Right lobe of liver (tissue), 6 donors: ENCODE data around the gene AQP1. TPM values are rescaled to one million over a fixed set of nuclear protein-coding genes. Genes with fewer than 3 reads are reported as not detected.

Experiments
- ATAC-seq, 4 donors: fragments of 200-7000 bp; cut with Tn5 transposase; one replicate each; pipeline ENCODE4 v1.9.1; 2020; ENCODE audit warnings: mild to moderate bottlenecking in 4 of 4, moderate library complexity in 4 of 4
- DNase-seq, 3 donors: peaks; one replicate each; pipeline ENCODE4 v3.0.0-alpha.2; 2020
- H3K27ac ChIP-seq, 3 donors: fragments of 200-600 bp; one replicate each; pipeline ENCODE4 v1.8.0; 2022
- H3K27me3 ChIP-seq, 2 donors: fragments of 200-600 bp; one replicate each; pipeline ENCODE4 v1.8.0; 2022
- H3K36me3 ChIP-seq, 4 donors: fragments of 200-600 bp; sonication (generic) in 1 of 4; one replicate each; pipeline versions ENCODE4 v1.5.1 to v1.8.0; 2017 to 2022; ENCODE audit warnings: control low read depth in 1 of 4
- H3K4me1 ChIP-seq, 4 donors: fragments of 200-600 bp; sonication (generic) in 1 of 4; one replicate each; pipeline versions ENCODE4 v1.5.1 to v1.8.0; 2017 to 2022; ENCODE audit warnings: control low read depth in 1 of 4
- H3K4me3 ChIP-seq, 3 donors: fragments of 200-600 bp; one replicate each; pipeline ENCODE4 v1.8.0; 2022
- H3K9me3 ChIP-seq, 4 donors: fragments of 200-600 bp; sonication (generic) in 1 of 4; one replicate each; pipeline versions ENCODE4 v1.5.1 to v1.8.0; 2017 to 2022; ENCODE audit warnings: control low read depth in 1 of 4
- POLR2A ChIP-seq: fragments of 450-650 bp; IDR thresholded peaks from one replicate; pipeline ENCODE4 v1.6.1; 2017; ENCODE audit warnings: antibody characterized with exemption, mild to moderate bottlenecking
- WGBS: methylation state at CpG from one replicate; pipeline ENCODE4 v1.1.6; 2018; ENCODE audit warnings: low coverage, low lambda C conversion rate; ENCODE audit not compliant: insufficient coverage; ENCODE audit errors: missing lambda C conversion rate; 5-methylcytosine and 5-hydroxymethylcytosine counted together
- intact Hi-C, 2 donors: fragments of 100-400 bp; cut with DNase I; formaldehyde crosslinking; loops; one replicate each; pipeline versions ENCODE4 v1.11.2 to v1.14.1; 2022
- total RNA-seq, 6 experiments: library from RNA; depleted of rRNA in 2 of 6; stranded (reverse); fragments of >200 nt in 2 of 6; fragmentation: NEBNext Ultra II Directional in 3 of 6; extraction: Animal tissue kit (Norgen Biotek cat#: 25700) in 3 of 6; gene quantifications; one replicate each; pipeline versions ENCODE4 v1.1.0 to v1.2.4, GENCODE V29; 2016 to 2023
- TF ChIP-seq, protein P1 (sequence below), 4 donors: fragments of 200-600 bp in 3 of 4; fragments of 450-650 bp in 1 of 4; IDR thresholded peaks; one replicate each; pipeline versions ENCODE4 v1.5.1 to v1.8.0; 2016 to 2022; ENCODE audit warnings: antibody characterized with exemption in 4 of 4, mild to moderate bottlenecking in 2 of 4
- donor health status: DM: no; HTN: yes; CAD: no.
- donor health status: DM: no; HTN: no; CAD: no.
- donor health status: DM: no; HTN: no; CAD: no.
- donor health status: DM: no; HTN: yes; CAD: no.
- donor health status: DM: no; HTN: yes; CAD: no.

AQP1 gene
- total RNA-seq, 6 experiments from 2014 or later = 11.3 to 20.8 (median 14.8) TPM

DNA sequence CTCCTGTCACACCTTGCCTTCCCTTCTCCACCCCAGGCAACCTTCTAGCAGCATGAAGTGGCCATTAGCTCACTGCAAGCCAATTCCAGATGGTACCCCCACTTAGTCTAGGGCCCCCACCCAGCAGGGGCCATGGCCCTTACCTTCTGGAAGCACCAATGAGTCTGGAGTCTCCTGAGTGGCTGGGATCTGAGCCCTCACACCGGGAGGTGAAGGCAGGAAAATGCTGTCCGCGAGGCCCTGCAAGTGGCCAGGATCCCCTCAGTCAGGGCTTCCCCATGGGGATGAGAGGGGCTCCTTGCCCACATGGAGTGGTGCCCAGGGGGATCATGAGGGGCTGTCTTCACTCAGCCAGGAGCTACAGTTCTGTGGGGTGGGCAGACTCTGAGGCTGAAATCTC is 4.6 kb downstream of the AQP1 start:
- ATAC-seq (no peak), DNase-seq (no peak)
- Histone ChIP-seq H3K36me3 (no peaks in the 10 kb centered on the region), H3K9me3 (no peaks in the 10 kb centered on the region), H3K4me3 (no peak overlapping the region), H3K27ac (no peak overlapping the region), H3K4me1 (no peaks in the 10 kb centered on the region), H3K27me3 (no peaks in the 10 kb centered on the region)
- WGBS = no CpG with 5 or more reads among the region's 3 CpGs
- no peak for TF ChIP-seq POLR2A
- TF ChIP-seq, protein P1, sequence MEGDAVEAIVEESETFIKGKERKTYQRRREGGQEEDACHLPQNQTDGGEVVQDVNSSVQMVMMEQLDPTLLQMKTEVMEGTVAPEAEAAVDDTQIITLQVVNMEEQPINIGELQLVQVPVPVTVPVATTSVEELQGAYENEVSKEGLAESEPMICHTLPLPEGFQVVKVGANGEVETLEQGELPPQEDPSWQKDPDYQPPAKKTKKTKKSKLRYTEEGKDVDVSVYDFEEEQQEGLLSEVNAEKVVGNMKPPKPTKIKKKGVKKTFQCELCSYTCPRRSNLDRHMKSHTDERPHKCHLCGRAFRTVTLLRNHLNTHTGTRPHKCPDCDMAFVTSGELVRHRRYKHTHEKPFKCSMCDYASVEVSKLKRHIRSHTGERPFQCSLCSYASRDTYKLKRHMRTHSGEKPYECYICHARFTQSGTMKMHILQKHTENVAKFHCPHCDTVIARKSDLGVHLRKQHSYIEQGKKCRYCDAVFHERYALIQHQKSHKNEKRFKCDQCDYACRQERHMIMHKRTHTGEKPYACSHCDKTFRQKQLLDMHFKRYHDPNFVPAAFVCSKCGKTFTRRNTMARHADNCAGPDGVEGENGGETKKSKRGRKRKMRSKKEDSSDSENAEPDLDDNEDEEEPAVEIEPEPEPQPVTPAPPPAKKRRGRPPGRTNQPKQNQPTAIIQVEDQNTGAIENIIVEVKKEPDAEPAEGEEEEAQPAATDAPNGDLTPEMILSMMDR (IDR thresholded peaks at IDR 0.05) = no peak
- intact Hi-C loops = no loop called here

DNA sequence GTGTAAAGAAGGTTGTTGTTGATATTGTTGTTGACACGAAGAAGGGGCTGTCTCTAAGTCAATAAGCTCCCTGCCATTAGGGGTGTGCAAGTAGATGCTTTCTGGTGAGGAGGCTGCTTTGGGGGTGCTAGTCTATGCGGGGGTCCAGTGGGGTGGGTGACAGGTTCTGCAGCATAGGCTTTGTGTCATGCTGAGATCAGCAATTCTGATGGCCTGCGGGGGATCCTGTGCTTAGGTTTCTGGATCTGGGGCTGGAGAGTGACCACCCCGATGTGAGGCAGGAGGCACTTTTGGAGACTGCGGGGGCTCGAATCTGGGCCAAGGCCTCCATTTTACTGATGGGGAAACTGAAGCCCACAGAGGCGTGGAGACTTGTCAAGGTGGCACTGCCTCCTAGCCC is 5.1 kb downstream of the AQP1 start:
- TF ChIP-seq POLR2A = no peak
- TF ChIP-seq, protein P1 (IDR thresholded peaks at IDR 0.05) = no peak
- Histone ChIP-seq H3K27me3 (no peaks in the 10 kb centered on the region), H3K4me1 (no peaks in the 10 kb centered on the region), H3K36me3 (no peaks in the 10 kb centered on the region), H3K9me3 (no peaks in the 10 kb centered on the region), H3K4me3 (no peak overlapping the region), H3K27ac (no peak overlapping the region)
- 80% methylated on average over 1 of the region's 7 CpGs for WGBS
- ATAC-seq (no peak), DNase-seq (no peak)
- intact Hi-C loops = no loop called here

- DNase-seq = peak in 1 of 3 donors; percentile 13
- intact Hi-C loops = no loop called here
- no peaks in the 10 kb centered on the region for H3K4me1 ChIP-seq
Measured at GRCh38 chr7:30917216-30917893, 5.7 kb downstream of the AQP1 start.

GRCh38 chr7:30918676-30919075 is 7.0 kb downstream of the AQP1 start:
- H3K4me3 ChIP-seq = no peak overlapping the region
- intact Hi-C loops = no loop called here
- no peaks in the 10 kb centered on the region for H3K9me3 ChIP-seq
- H3K36me3 ChIP-seq = no peaks in the 10 kb centered on the region
- DNase-seq (peak in 2 of 3 donors; percentile 4 to 20), ATAC-seq (no peak)
- no peaks in the 10 kb centered on the region for H3K4me1 ChIP-seq
- WGBS = no CpG with 5 or more reads among the region's 4 CpGs
- H3K27ac ChIP-seq = no peak overlapping the region
- TF ChIP-seq POLR2A = no peak
- TF ChIP-seq, protein P1 (IDR thresholded peaks at IDR 0.05) = no peak
- no peaks in the 10 kb centered on the region for H3K27me3 ChIP-seq

More at GRCh38 chr7:30917216-30917893, 5.7 kb downstream of the AQP1 start:
- Histone ChIP-seq H3K4me3 (no peak overlapping the region), H3K27ac (no peak overlapping the region), H3K9me3 (no peaks in the 10 kb centered on the region), H3K27me3 (no peaks in the 10 kb centered on the region), H3K36me3 (no peaks in the 10 kb centered on the region)
- no peak for ATAC-seq
- no peak for TF ChIP-seq POLR2A
- TF ChIP-seq, protein P1 (IDR thresholded peaks at IDR 0.05) = no peak
- 84% methylated on average over 4 of the region's 4 CpGs for WGBS
